HG03571 (cell line): Measurements from ENCODE around the gene LONP2.
"Not testable (repeated sequence)": the region's sequence is repeated elsewhere in the genome, so short reads cannot be mapped to it uniquely, and the experiment has no call there.

Experiments used
- ATAC-seq: cut with Tn5 transposase; IDR thresholded peaks from one replicate; pipeline ENCODE4 v1.9.1; 2021; ENCODE audit not compliant: unreplicated experiment

Gene LONP2

DNA sequence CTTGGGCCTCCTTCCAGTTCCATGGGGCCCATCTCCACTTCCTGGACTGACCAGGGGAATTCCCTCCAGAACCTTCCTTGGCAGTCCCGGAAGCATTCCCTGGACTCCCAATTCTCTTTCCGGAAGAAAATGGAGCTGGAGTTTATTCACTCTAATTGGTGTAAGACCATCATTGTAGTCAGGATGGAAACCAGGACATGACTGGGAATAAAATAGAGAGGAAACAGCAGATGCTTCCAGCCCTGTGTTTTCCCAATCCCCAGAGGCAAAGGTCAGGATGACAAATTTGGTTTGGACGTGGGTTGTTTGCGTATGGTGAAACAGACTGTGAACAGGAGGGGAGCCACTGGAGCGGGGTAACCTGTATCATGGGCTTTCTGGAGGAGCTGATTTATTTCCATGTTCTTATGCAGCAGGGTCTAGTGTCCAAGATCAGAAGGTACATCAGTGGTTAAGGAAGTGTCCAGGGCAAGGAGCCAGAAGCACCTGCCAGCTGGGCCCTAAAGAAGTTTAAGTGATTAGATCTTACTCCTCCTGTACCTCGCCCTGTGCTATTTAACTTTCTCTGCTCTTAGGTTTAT lies 8.5 kb upstream of the LONP2 start:
- ATAC-seq = no peak

DNA sequence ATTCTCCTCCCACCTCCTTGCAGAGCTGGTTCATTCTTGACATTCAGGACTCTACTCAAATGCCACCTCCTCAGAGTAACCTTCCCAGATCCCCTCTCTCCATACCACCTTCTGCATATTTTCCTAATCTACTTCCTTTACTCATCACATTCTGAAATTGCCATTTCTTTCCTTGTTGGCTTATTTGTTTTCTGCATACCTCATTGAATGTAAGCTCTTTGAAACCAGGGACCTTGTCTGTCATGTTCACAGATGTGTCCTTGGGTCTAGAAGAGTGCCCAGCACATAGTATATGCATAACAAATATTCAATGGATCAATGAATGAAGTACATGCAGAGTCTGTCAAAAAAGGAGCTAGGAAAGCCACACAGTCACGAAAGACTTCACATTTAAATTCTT lies 7.8 kb upstream of the LONP2 start:
- no peak for ATAC-seq

DNA sequence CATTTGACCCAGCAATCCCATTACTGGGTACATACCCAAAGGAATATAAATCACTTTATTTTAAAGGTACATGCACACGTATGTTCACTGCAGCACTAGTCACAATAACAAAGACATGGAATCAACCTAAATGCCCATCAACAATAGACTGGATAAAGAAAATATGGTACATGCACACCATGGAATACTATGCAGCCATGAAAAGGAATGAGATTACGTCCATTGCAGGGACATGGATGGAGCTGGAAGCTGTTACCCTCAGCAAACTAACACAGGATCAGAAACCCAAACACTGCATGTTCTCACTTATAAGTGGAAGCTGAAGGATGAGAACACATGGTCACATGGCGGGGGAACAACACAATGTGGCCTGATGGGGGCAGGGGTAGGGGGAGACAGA lies 4.0 kb upstream of the LONP2 start:
- ATAC-seq = not testable (repeated sequence)

DNA sequence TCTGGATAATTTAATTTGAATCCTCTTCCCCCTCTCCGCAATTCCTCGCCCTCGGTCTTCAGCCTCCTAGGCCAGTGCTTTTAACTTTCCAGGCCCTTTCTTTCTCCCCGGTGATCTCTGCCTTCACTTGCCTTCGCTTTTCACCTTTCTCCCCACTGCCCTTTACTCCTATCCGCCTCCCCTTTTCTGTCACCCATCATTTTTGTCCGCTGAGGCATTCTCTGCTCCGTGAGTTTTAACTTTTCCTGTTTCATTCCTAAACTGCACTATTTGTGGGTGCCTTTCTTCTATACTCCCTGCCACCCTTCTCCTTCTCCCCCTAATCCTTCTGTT lies 729 bp downstream of the LONP2 start:
- ATAC-seq = no peak

DNA sequence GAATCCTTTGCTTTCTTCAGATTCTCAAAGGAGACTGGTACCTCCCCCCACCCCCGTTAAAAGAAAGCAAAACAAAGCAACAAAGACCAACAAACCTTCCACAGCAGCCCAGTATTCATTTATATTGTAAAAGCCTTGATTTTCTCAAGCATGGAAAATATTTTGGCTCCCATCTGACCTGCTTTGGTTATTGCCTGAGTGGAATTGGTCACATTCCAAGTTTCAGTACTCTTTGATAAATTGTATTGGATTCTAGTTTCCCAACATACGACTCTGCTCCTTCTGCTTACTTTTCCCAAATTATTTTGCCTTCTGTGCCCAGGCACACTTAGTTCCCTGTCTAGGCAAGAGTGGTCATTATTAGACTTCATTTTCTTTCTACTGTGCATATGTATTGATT lies 2.0 kb downstream of the LONP2 start:
- no peak for ATAC-seq

DNA sequence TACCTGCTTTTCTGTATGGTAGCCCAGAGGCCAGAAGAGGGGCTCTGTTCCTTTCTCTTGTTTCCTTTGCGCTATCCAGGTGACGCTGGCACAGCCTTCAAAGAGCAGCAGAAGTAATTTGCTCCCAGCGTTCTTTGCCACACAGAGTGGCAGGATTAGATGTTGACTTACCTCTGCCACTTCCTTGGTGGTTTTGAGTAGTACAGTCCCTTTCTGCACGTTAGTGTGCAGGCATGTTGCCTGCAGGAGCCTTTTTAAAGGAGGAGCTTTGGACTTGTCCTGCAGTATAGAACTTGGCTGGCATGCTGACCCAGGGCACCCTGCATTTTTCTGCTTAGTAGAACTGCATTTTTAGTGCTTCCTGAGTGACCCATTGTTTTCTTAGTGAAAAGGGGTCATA lies 3.2 kb downstream of the LONP2 start, which contains the start of gene ABCC11:
ABCC11 (minus strand) TSS at position 229 of the 400 bp plus-strand sequence. CDS start 15,618 bp downstream, outside the sequence.
- ATAC-seq = no peak

DNA sequence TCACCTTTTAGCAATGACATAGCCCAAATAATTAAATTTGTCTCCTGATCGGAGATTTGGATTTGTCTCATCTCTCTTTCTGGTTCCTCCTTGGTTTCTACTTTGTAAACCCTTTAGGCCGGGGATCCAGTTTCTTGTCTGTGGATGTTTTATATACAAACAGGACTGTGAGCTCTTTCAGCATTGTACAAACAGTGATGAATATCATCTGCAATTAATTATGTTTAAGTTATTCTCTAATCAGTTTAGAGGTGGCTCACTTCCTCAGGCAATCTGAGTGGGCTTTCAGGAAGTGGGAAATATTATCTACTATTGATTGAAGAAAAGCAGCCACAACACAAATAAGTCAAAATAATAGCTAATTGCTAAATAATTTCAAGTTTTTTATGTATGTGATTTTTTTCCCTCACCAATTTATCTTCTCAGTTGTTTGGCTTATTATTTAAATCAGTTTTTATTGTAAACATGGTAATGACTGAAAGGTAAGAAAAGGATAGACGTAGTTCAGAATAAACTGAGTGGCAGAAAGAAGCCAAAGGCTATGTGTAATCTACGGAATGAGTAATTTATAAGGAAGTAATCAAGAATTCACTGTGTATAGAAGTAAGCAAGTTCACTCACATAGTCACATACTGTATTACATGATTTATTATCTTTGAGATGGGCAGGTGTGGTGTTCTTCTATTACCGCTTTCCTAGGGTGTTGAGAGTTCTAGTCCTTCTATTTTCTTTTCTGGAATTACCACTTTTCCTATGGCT lies 6.6 kb downstream of the LONP2 start:
- ATAC-seq = no peak

DNA sequence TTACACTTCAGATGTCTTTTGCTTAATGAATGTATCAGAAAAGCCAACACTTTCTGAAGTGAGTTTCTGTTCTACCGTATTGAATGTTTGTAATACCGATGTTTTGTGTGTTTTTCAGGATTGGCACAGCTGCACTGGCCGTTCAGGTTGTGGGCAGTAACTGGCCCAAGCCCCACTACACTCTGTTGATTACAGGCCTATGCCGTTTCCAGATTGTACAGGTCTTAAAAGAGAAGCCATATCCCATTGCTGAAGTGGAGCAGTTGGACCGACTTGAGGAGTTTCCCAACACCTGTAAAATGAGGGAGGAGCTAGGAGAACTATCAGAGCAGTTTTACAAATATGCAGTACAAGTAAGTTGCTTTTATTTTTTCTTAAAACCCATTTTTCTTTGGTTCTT lies 7.9 kb downstream of the LONP2 start:
- no peak for ATAC-seq

DNA sequence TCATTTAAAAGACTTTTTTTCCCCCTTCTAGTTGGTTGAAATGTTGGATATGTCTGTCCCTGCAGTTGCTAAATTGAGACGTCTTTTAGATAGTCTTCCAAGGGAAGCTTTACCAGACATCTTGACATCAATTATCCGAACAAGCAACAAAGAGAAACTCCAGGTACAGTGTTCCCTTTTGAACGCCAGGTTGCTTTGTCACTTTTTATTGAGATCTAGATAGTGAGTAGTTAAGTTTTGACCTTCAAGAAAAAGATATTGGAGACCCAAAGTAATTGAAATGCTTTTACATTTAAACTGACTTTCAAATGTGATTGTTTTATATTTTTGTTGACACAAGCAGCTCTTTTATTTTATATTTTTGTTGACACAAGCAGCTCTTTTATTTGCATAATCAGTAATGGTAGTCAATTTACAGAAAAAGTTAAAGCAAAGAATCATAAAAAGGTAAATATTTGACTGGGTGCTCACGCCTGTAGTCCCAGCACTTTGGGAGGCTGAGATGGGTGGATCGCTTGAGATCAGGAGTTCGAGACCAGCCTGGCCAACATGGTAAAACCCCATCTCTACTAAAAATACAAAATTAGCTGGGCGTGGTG lies 12.6 kb downstream of the LONP2 start:
- no peak for ATAC-seq

DNA sequence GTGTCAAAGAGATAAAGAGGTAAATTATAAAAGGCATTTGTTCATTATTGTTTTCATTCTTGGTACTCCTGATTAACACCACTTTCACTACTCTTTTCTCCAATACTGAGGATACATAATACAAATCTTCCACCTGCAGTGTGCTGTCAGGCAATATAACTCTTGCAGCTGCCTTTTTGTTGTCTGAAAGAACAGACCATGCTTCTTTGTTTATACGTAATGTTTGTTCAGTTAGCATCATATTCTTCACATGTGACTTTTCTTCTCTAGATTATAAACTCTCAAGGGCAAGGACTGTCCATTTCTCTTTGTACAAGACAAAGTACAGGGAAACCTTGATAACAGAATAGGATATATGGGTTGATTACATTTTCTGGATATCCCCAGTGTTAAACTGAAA lies 17.5 kb downstream of the LONP2 start:
- no peak for ATAC-seq

DNA sequence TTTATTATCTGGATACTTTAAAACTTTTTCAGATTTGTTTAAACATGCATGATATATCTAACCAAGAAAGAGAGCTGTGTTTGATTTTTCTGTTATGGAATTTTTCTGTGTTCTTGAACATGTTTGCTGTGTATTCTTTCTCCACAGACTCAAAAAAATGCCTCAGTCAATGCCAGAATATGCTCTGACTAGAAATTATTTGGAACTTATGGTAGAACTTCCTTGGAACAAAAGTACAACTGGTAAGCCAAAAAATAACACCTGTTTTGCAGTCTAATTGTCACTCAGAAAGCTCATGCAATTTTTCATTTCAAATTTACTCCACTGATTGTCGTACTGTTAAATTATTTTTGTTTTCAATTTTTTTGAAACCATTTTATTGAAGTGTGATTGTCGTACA lies 18.5 kb downstream of the LONP2 start:
- no peak for ATAC-seq

DNA sequence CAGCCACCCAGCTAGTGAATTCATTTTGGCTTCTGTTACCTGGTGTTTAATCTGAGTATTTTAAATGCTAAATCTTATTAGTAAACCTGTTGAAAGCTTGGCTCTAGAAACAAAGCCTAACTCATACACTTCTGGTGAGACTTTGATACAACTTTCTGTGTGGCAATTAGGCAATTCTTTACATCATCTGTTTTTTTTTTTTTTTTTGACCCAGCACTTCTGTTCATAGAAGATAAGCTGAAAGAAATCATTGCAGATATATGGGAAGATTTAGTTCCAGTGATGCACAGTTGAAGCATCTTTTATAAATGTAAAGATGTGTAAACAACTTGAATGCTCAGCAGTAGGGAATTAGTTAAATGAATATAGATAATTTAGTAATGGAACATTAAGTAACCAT lies 24.9 kb downstream of the LONP2 start:
- ATAC-seq = no peak

DNA sequence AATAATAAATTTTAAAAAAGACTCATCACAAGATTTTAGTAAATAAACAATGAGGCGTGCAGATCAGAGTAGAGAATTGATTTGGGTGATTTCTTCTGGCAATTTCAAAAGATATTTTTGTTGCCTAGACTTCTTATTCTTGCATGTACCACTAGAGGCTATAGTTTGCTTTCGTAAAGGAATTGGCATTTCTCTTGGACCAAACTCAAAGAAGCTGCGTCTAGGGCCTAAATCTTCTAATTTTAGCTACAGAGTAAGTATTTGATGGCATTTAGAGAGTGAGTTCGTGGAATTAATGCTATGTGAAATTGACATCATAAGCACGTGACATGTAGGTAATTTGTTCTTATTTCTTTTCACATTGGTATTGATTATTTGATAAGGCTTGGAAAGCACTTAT lies 27.6 kb downstream of the LONP2 start:
- no peak for ATAC-seq

DNA sequence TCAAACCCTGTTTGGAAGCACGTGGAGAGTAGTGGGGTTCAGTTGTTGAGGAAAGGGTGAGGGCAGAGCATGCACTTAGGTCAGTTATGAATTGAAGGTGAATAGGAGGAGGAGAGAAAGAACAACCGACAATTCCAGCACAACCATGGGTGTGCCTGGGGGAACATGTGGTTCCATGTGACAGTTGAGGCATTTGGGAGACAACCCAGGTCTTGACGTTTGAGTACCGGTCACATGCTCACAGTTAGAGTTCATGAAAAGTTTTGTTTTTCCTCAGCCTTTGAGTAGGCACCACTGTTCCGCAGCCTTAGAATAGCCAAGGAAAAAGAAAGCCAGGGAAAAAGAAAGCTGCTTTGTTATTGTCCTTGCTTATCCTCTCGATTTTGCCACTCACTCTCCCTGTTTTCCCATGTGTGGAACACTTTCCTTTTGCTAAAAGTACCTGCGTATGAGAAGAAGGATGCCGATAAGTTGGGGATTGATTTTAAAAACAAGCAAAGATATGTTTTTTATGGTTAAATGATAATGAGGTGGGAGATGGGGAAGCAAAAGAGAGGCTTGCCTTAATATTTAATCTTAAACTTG lies 28.8 kb downstream of the LONP2 start:
- ATAC-seq = no peak

DNA sequence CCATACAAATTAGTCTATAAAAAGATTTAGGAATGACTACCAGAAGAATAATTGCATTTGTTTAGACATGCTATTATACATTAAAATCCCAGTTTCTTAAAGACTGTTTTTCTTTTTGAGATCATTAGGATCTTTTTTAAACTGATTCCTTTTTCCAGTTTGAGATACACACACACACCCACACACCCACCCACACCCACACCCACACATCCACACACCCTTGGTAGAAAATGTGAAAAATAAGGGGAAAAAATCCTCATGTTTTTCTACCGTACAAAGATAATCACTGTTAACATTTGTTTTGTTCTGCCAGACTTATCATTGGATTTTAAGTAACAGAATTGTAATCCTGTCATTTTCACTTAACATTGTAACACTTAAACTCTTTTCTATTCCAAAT lies 30.4 kb downstream of the LONP2 start:
- no peak for ATAC-seq

DNA sequence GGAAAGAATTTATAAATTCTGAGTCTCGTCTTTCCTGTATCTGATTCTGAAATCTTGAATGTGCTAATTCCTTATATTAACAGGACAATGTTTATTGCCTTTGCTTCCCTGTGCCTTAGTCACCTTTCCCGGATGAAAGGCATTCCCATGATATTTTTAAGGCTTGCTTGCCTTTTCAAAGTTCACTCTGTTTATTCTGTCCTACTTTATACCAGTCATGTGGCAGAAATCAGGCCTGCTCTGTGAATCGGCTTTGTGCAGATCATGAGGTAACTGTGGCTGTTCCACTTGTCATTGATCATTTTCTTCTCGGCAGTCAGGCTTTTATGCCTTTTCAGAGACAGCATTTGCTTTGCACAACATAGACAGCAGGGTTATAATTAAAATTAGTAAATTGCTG lies 32.0 kb downstream of the LONP2 start:
- ATAC-seq = no peak

DNA sequence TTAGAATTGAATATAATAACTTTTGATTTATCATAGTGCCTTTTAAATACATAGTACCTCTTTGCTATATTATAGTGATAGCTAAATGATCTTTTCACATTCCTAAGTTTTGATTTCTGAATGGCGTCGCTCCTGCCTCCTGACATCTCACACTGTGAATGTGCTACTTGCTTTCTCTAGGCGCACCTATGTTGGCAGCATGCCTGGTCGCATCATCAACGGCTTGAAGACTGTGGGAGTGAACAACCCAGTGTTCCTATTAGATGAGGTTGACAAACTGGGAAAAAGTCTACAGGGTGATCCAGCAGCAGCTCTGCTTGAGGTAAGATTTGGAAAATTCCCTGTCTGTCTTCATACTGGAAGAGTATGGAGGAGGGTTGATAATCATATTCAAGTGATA lies 33.1 kb downstream of the LONP2 start:
- ATAC-seq = no peak

DNA sequence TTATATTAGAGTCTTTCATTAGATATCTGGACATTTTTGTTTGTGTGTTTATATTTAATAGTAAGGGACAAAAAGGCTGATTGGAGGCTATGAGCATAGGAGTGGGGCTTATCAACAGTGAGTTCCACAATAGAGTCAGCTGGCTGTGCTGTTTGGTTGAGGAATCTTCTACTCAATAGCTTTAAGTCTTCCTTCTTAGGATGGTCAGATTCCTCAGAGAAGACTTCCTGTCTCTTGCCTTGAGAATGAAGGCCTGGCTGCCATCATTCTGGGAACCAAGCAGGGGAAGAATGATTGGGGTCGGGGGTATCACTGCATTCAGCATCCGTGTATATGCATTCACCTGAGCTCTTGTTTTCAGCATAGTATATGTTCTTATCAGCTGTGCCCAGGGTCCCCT lies 35.1 kb downstream of the LONP2 start:
- ATAC-seq = no peak

DNA sequence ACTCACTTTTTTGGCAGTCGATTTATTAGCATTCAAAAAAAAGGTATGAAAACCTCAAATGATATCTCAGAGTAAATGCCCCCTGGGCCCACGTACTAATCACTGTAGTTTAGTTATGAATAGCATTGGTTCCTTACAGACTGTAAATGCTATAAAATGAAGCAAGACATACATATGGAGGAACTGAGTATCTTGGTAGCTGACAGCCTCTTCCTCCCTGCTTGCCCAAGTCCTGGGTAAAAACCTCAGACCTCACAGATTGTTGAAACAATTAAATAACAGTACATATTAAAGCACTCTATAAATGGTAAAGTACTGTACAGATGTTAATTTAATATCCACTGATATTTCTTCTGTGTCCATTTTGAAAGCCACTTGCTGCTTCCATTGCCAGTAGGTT lies 36.4 kb downstream of the LONP2 start:
- no peak for ATAC-seq

DNA sequence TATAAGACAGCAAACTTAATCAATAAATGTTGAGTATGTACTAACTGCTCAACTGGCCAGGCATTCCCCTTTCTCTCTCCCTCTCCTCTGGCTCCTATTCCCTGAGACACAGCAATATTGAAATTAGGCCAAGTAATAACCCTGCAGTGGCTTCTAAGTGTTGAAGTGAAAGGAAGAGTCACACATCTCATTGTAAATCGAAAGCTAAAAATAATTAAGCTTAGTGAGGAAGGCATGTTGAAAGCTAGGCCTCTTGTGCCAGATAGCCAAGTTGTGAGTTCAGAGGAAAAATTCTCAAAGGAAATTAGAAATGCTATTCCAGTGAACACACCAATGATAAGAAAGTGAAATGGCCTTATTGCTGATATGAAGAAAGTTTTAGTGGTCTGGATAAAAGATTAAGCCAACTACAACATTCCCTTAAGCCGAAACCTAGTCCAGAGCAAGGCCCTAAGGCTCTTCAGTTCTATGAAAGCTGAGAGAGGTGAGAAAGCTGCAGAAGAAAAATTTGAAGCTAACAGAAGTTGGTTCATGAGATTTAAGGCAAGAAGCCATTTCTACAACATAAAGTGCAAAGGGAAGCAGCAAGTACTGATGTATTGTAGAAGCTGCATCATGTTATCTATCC lies 38.6 kb downstream of the LONP2 start:
- no peak for ATAC-seq

DNA sequence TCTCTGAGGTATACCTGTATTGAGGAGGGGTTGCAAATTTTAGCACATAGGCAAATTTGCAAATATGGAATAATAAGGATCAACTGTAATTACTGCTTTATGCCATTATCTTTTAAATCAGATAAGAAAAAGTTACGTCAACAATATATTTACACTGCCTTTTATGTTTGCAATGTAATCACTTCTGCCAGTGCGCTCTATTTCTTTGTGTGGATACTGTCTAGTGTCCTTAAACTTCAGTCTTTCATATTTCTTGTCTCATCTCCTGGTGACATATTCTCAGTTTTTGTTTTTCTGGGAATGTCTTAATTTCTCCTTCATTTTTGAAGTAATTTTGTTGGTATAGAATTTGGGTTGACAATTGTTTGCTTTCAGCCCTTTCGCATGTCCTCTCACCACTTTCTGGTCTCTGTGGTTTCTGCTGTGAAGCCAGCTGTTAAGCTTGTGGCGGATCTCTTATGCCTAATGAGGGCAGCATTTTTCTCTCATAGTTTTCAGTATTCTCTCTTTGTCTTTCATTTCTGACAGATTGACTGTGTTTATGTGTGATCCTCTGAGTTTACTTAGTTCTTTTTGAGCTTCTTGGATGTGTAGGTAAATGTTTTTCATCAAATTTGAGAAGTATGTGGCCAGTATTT lies 40.8 kb downstream of the LONP2 start:
- no peak for ATAC-seq
